GM18508 (cell line): ENCODE data around the gene FUBP3.

ENCODE experiments used
- ATAC-seq: cut with Tn5 transposase; IDR thresholded peaks from one replicate; pipeline ENCODE4 v1.9.1; 2021; ENCODE audit warnings: moderate number of reproducible peaks; ENCODE audit not compliant: insufficient read depth, unreplicated experiment

FUBP3 gene

DNA sequence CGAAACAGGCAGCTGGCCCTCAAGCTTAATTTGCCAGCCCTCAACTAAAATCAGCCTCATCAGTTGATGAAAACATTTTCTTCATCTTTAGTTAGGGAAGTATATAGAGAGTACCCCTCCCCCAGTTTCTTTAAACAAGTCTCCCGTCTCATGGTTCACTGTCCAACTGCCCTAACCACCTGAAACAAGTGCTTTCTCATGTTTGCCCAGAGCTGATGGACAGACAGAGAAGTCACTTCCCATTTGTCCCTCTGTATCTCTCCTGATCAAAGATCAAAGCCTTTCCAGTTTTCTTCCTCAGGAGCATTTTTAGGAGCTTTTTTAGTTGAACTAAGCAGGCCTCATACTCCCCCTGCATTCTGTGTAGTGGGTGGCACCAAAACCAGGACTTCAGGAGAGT lies 21.7 kb downstream of the FUBP3 start:
- ATAC-seq, result no peak

DNA sequence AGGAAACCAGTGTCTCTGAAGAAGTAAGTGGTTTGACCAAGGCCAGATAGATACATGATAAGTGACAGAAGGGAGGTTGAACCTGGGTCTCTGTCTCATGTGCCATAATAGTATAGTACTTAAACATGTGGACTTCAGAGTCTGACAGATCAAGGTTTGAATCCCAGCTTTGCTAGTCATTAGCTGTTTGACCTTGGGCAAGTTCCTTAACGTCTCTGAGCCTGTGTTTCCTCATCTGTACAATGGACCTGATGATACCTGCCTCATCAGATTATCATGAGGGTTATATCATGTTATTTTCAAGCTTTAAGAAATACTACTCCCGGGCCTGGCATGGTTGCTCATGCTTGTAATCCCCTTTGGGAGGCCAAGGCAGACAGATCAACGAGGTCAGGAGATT lies 24.9 kb downstream of the FUBP3 start:
- ATAC-seq, result no peak

- ATAC-seq, result no peak
These were observed 27.7 kb downstream of the FUBP3 start for GRCh38 chr9:130606887-130607600.

DNA sequence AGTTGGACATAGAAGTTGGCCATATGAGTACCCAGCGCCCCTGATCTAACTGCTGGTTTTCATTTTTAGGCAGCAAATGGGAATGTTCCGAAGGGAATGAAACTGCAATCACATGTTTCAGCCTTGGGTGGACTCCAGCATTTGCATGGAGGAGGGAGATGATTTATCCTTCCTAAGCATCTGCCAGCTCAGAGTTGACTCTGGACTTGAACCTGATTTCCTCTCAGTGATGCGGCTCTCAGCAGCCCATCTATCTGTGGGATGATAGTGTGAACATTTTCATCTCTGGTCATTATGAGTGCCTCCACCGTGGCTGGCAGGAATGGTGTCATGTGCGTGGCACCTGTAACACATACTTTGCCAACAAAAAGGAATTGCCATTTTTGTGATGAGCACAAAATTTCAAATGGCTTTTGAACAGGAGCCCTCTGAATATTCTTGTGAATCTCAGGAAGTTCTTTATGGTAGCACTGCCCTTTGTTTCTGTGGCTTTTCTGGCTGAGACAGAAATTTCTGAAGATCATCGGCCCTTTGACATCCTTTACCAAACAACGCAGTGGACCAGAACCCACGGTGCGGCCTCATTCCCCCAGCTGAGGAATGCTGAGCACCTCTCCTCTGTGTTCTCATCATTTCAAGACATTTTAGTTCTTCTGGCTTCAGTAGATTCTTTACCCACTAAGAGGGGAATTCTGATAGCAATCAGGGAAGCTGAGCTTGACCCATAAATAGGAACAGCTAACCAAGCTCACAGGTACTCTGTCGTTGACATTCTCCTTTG lies 28.5 kb downstream of the FUBP3 start:
- no peak for ATAC-seq

- no peak for ATAC-seq
These were observed 29.3 kb downstream of the FUBP3 start for GRCh38 chr9:130608554-130609134.

DNA sequence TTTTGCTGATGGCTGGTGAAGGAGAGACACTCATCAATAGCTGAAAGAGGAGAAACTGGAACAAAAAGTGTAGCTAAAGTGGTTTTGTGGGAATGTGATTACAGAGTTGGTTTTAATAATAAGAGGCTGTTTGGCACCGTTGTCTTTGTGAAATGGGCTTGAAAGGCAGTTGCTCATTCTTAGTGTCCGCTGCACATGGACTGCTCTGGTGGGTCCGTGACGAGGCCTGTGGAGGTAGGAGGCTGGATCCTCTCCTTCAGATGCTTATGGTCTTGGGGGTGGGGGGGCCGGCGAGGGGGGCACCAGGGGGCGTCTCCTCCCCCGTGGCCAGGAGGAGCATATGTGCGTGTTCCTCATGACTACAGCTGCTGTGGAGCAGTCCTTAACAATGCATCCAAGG lies 29.8 kb downstream of the FUBP3 start:
- no peak for ATAC-seq

DNA sequence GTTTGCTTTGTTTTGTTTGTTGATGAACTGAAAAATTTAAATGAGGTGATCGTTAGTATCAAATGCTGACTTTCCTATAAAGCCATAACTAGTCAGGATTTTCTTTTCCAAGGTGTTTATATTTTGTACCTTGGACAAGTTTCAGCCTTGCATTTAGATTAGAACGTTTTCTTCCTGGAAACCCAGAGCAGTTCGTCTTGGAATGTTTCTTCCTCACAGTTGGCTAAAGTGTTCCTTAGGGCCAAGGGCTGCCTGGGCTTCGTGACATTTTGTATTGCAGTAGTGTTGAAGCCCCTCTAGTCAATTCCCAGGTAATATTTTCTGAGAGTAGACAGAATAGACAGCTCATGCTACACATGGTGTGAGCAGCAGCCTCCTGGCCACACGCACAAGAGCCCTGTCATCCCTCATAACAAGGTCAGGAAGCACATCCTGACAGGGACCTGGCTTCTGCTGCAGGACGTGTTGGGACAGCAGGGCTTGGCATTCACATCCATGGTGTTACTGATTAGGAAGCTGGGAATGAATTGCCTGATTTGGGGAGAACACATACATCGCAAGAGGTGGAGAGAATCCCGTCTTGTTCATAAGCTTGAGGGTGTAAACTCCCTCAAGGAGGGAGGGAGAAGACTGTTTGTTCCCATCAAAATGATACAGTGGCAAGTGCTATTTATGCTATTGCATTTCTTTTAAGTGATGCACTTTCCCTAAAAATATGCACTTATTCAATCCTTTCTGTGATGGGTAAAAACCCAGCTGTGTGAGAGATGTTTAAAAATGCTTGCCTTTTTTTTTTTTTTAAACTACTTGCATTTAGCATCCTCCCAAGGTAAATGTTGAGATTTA lies 31.7 kb downstream of the FUBP3 start:
- ATAC-seq, result no peak

GRCh38 chr9:130616451-130616850 lies 37.1 kb downstream of the FUBP3 start:
- no peak for ATAC-seq

- no peak for ATAC-seq
These were observed 44.1 kb downstream of the FUBP3 start for GRCh38 chr9:130623466-130623865.

DNA sequence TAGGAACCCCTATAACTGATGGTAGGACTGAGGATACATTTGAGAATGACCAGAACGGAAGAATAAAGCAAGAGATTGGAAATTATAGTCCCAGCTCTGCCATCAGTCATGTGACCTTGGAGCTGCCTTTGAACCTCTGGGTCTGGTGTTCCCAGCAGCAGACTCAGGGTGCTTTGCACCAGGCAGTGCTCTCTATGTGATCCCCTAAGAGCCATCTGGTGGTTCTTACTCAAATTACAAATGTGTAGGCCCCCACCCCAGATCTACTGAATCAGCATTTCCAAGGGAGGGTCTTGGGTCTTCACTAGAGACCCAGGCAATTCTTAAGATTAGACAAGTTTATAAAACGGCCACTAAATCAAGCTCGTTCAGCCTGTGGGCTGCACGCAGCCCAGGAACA lies 44.8 kb downstream of the FUBP3 start:
- ATAC-seq, result no peak

DNA sequence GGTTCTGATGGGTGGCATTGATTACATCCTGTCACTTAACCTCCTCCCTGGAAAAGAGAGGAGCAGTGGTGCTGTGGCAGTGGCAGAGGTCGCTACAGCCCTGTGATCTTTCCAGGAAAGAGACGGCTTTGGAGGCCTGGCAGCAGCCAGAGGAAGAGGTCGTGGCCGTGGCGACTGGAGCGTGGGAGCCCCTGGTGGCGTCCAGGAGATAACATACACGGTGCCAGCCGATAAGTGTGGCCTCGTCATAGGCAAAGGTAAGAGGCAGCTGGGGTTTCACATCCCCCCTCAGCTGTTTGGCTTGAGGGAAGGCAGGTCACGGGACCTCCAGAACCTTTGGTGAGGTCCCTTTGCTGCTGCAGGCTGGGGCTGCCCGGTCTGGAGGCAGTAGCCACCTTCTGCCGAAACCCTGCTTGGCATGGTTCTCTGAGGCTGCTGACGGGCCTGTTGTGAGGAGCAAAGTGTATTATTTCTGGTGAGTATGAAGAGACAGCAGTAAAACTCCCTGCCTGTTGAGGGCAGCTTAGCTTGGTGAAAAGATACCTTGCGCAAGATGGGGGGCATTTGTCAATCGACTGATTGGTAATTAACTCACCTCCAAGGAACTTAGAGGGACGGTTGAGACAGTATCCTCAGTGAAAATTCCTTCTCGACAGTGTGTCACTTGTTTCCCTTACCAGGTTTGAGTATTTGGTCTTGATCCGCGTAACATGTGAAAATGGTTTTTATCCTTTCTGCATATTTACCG lies 47.0 kb downstream of the FUBP3 start:
- ATAC-seq, result no peak

- ATAC-seq, result no peak
These were observed 47.7 kb downstream of the FUBP3 start for GRCh38 chr9:130627051-130627450.

GRCh38 chr9:130627896-130628792 lies 48.8 kb downstream of the FUBP3 start:
- ATAC-seq, result no peak

- no peak for ATAC-seq
These were observed 50.2 kb downstream of the FUBP3 start for GRCh38 chr9:130629443-130630070.

GRCh38 chr9:130630071-130630450 lies 50.7 kb downstream of the FUBP3 start:
- no peak for ATAC-seq

DNA sequence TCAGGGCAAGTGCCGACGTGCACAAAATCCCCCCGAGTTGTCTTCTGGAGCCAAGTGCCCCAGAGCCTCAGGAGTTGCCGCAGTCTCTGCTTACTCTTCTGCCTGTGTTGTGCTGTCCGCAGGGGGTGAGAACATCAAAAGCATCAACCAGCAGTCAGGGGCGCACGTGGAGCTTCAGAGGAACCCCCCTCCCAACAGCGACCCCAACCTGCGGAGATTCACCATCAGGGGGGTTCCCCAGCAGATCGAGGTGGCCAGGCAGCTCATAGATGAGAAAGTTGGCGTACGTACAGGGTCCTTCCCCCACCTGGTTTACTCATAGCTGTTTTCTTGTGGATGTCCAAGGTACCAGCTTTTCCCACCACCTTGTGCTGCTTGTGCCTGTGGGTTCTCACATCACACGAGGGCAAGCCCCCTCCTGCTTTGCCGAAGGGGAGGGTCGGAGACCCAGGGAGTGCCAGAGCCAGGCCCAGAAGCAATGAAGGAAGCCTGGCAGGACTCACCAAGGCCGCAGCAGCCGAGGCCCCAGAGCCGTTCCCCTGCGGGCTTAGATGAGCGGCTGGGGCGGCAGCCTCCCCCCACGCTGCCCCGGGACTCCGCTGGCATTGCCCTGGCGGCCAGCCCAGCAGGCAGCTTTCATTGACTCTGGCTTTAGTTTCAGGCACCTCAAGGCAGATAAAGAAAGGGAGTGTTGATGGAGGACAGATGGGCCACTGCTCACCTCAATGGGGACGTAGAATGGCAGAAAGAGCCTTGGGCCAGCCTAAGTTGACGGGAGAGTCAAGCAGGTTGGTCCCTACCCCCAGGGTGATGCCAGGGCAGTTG lies 51.3 kb downstream of the FUBP3 start:
- ATAC-seq, result no peak

GRCh38 chr9:130631331-130632080 lies 52.1 kb downstream of the FUBP3 start:
- ATAC-seq, result no peak
